Measurements from ENCODE around the gene ADIPOR2. TPM values are rescaled to one million over a fixed set of nuclear protein-coding genes. Genes with fewer than 3 reads are reported as not detected.

ADIPOR2 gene
- polyA plus RNA-seq, 3 donors = 3.9 to 14.6 (median 6.2) TPM

GRCh38 chr12:1670358-1671268 lies 20.3 kb upstream of the ADIPOR2 start:
- peaks cover 0 to 1% of the 10 kb centered on the region in 2 donors for H3K36me3 Mint-ChIP-seq
- peaks cover 40% of the 10 kb centered on the region for H3K4me1 Mint-ChIP-seq
- peaks cover 0 to 1% (median 0%) of the 10 kb centered on the region in 3 donors for H3K27me3 Mint-ChIP-seq (ENCODE audit: low read depth in 3 of 3)
- Histone ChIP-seq H3K79me2 (ENCODE audit: insufficient read depth, low read length) (no peaks in the 10 kb centered on the region), H3K36me3 (replicated peaks in 1 of 2; ENCODE audit: control insufficient read depth in 1 of 2, insufficient read depth in 2 of 2, low read length in 2 of 2) (no peaks in the 10 kb centered on the region), H3K4me2 (replicated peaks; ENCODE audit: extremely low read depth, low read length, poor library complexity, severe bottlenecking) (no peak overlapping the region), H3K27me3 (ENCODE audit: control insufficient read depth in 2 of 2, insufficient read depth in 2 of 2, low read length in 2 of 2) (no peaks in the 10 kb centered on the region), H3K4me3 (replicated peaks in 1 of 3; ENCODE audit: low read depth in 2 of 3, low read length in 3 of 3) (no peak overlapping the region), H3K27ac (ENCODE audit: low read depth in 1 of 2, low read length in 2 of 2) (no peak overlapping the region), H2AFZ (ENCODE audit: insufficient read depth, low read depth, low read length, poor library complexity, severe bottlenecking) (peak overlapping the region; percentile 24), H4K20me1 (ENCODE audit: insufficient read depth, low read length) (no peaks in the 10 kb centered on the region), H3K9ac (ENCODE audit: insufficient read depth, low read length, poor library complexity, severe bottlenecking) (no peak overlapping the region), H3K4me1 (ENCODE audit: control insufficient read depth in 1 of 2, insufficient read depth in 2 of 2, low read length in 2 of 2) (peaks cover 29 to 35% of the 10 kb centered on the region in 2 donors), H3K9me3 (replicated peaks in 1 of 2; ENCODE audit: control insufficient read depth in 1 of 2, insufficient read depth in 1 of 2, low read length in 2 of 2) (no peaks in the 10 kb centered on the region)
- TF ChIP-seq, protein P1, sequence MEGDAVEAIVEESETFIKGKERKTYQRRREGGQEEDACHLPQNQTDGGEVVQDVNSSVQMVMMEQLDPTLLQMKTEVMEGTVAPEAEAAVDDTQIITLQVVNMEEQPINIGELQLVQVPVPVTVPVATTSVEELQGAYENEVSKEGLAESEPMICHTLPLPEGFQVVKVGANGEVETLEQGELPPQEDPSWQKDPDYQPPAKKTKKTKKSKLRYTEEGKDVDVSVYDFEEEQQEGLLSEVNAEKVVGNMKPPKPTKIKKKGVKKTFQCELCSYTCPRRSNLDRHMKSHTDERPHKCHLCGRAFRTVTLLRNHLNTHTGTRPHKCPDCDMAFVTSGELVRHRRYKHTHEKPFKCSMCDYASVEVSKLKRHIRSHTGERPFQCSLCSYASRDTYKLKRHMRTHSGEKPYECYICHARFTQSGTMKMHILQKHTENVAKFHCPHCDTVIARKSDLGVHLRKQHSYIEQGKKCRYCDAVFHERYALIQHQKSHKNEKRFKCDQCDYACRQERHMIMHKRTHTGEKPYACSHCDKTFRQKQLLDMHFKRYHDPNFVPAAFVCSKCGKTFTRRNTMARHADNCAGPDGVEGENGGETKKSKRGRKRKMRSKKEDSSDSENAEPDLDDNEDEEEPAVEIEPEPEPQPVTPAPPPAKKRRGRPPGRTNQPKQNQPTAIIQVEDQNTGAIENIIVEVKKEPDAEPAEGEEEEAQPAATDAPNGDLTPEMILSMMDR (IDR thresholded peaks at IDR 0.05) = no peak
- no peak overlapping the region for H3K4me3 Mint-ChIP-seq
- H3K27ac Mint-ChIP-seq = peak overlapping the region in 1 of 7 donors; percentile 78
- WGBS (ENCODE audit: insufficient coverage) = 95% methylated on average over 9 of the region's 14 CpGs
- intact Hi-C loops (cut with micrococcal nuclease) = no loop called here
- H3K9me3 Mint-ChIP-seq = peaks cover 0 to 3% (median 0%) of the 10 kb centered on the region in 7 donors
- DNase-seq = no peak

DNA sequence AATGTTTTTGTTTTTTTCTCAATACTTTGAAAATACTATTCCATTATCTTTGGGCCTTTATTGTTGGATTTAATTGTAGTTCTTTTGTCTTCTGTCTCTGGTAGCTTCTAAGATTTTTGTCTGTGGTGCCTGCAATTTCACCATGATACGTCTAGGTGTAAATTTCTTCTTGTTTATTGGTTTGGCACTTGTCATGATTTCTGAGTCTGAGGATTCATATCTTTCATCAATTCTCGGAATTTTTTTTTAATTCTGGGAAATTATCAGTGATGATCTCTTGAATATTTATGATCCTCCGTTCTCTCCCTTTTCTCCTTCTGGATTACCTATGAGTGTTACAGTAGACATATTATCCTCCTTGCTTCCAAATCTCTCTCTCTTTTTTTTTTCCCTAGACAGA lies 14.8 kb upstream of the ADIPOR2 start:
- H3K4me3 ChIP-seq (replicated peaks in 1 of 3; ENCODE audit: low read depth in 2 of 3, low read length in 3 of 3) = no peak overlapping the region
- no peak overlapping the region for H3K9ac ChIP-seq (ENCODE audit: insufficient read depth, low read length, poor library complexity, severe bottlenecking)
- H3K4me2 ChIP-seq (replicated peaks; ENCODE audit: extremely low read depth, low read length, poor library complexity, severe bottlenecking) = no peak overlapping the region
- H3K9me3 ChIP-seq (replicated peaks in 1 of 2; ENCODE audit: control insufficient read depth in 1 of 2, insufficient read depth in 1 of 2, low read length in 2 of 2) = no peaks in the 10 kb centered on the region
- peaks cover 0 to 2% (median 0%) of the 10 kb centered on the region in 7 donors for H3K9me3 Mint-ChIP-seq
- no peak overlapping the region for H2AFZ ChIP-seq (ENCODE audit: insufficient read depth, low read depth, low read length, poor library complexity, severe bottlenecking)
- H3K79me2 ChIP-seq (ENCODE audit: insufficient read depth, low read length) = no peaks in the 10 kb centered on the region
- H3K27me3 ChIP-seq (ENCODE audit: control insufficient read depth in 2 of 2, insufficient read depth in 2 of 2, low read length in 2 of 2) = no peaks in the 10 kb centered on the region
- intact Hi-C loops (cut with micrococcal nuclease) = no loop called here
- 100% methylated on average over 1 of the region's 3 CpGs for WGBS (ENCODE audit: insufficient coverage)
- peaks cover 0 to 2% (median 0%) of the 10 kb centered on the region in 3 donors for H3K27me3 Mint-ChIP-seq (ENCODE audit: low read depth in 3 of 3)
- no peak overlapping the region for H3K27ac Mint-ChIP-seq
- no peak overlapping the region for H3K4me3 Mint-ChIP-seq
- H3K4me1 ChIP-seq (ENCODE audit: control insufficient read depth in 1 of 2, insufficient read depth in 2 of 2, low read length in 2 of 2) = no peaks in the 10 kb centered on the region
- no peaks in the 10 kb centered on the region for H3K36me3 Mint-ChIP-seq
- H3K4me1 Mint-ChIP-seq = peaks cover 3% of the 10 kb centered on the region
- no peaks in the 10 kb centered on the region for H4K20me1 ChIP-seq (ENCODE audit: insufficient read depth, low read length)
- TF ChIP-seq, protein P1 (IDR thresholded peaks at IDR 0.05) = no peak
- H3K27ac ChIP-seq (ENCODE audit: low read depth in 1 of 2, low read length in 2 of 2) = no peak overlapping the region
- no peak for DNase-seq
- no peaks in the 10 kb centered on the region for H3K36me3 ChIP-seq (replicated peaks in 1 of 2; ENCODE audit: control insufficient read depth in 1 of 2, insufficient read depth in 2 of 2, low read length in 2 of 2)
